Umbilical cord (tissue), 2 donors: ENCODE measurements around the gene UROC1. TPM values are rescaled to one million over a fixed set of nuclear protein-coding genes. Genes with fewer than 3 reads are reported as not detected.

Experiments
- DNase-seq: peaks from one replicate; pipeline ENCODE4 v3.0.0-alpha.2; 2015; ENCODE audit warnings: low spot score
- total RNA-seq: library from RNA; depleted of rRNA; stranded (reverse); fragments of >200 nt; gene quantifications from one replicate; pipeline ENCODE4 v1.2.3, GENCODE V29; 2014; ENCODE audit warnings: low replicate concordance; ENCODE audit not compliant: insufficient read depth

UROC1 gene
- total RNA-seq, 1 donor from 2014 or later, result 0.48 TPM

GRCh38 chr3:126442094-126442855, 75.3 kb downstream of the UROC1 start:
- DNase-seq, result peak; percentile 58

GRCh38 chr3:126441256-126441880, 76.2 kb downstream of the UROC1 start:
- DNase-seq, result peak; percentile 20

- no peak for DNase-seq
Observed at GRCh38 chr3:126440709-126440995, 76.9 kb downstream of the UROC1 start.

- no peak for DNase-seq
Observed at GRCh38 chr3:126439968-126440708, 77.4 kb downstream of the UROC1 start.

GRCh38 chr3:126439346-126439967, 78.1 kb downstream of the UROC1 start:
- no peak for DNase-seq

- no peak for DNase-seq
Observed at GRCh38 chr3:126438746-126439145, 78.8 kb downstream of the UROC1 start.

GRCh38 chr3:126438186-126438585, 79.4 kb downstream of the UROC1 start:
- DNase-seq, result no peak

GRCh38 chr3:126436826-126437717, 80.5 kb downstream of the UROC1 start:
- DNase-seq, result no peak

GRCh38 chr3:126435456-126436315, 81.9 kb downstream of the UROC1 start:
- no peak for DNase-seq

GRCh38 chr3:126434931-126435411, 82.6 kb downstream of the UROC1 start:
- DNase-seq, result no peak

- DNase-seq, result no peak
Observed at GRCh38 chr3:126434264-126434590, 83.3 kb downstream of the UROC1 start.

GRCh38 chr3:126433496-126434263, 83.9 kb downstream of the UROC1 start:
- DNase-seq, result no peak

GRCh38 chr3:126433105-126433430, 84.5 kb downstream of the UROC1 start:
- DNase-seq, result no peak

- no peak for DNase-seq
Observed at GRCh38 chr3:126432361-126433104, 85.0 kb downstream of the UROC1 start.

Other genes with a start within 250 kb of the UROC1 start
- 1.7 TPM for gene KLF15, start 160.4 kb downstream of the UROC1 start, total RNA-seq
- 3.4 TPM for gene CFAP100, start 122.9 kb downstream of the UROC1 start, total RNA-seq
- 28.6 TPM for gene ZXDC, start 41.9 kb downstream of the UROC1 start, total RNA-seq
- not detected for gene CHST13, start 6.4 kb upstream of the UROC1 start, total RNA-seq
- gene C3orf22, start 41.2 kb upstream of the UROC1 start, total RNA-seq, result 1.7 TPM
- 19.3 TPM for gene TXNRD3, start 137.4 kb upstream of the UROC1 start, total RNA-seq
- gene CHCHD6, start 186.5 kb upstream of the UROC1 start, total RNA-seq, result 11.8 TPM